IMR-90 (cell line): ENCODE measurements around the gene DMAP1. TPM values are rescaled to one million over a fixed set of nuclear protein-coding genes. Genes with fewer than 3 reads are reported as not detected.

ENCODE experiments used
- ATAC-seq: fragments of 200-7000 bp; cut with Tn5 transposase; 2 replicates; pipeline ENCODE4 v1.9.1; 2020; ENCODE audit warnings: low read depth, mild to moderate bottlenecking, moderate library complexity
- BruUV-seq: library from RNA; stranded (reverse); fragments of 400-500 nt; replicated peaks from 2 replicates; lab custom pipeline; 2021; lab: Mats Ljungman, UMichigan
- CTCF ChIA-PET: fragments of 300-600 bp; formaldehyde crosslinking; extraction: SDS; loops from one replicate; lab custom pipeline; 2021; ENCODE audit warnings: antibody characterized with exemption; lab: Yijun Ruan, JAX
- POLR2A ChIA-PET: fragments of 300-600 bp; sonication (Branson Sonifier 250); formaldehyde crosslinking; loops from one replicate; lab custom pipeline; 2022; ENCODE audit warnings: antibody characterized with exemption; ENCODE audit not compliant: unreplicated experiment; lab: Charles Lee
- DNase-seq: peaks from one replicate; pipeline ENCODE4 v3.0.0; 2013
- H2AFZ ChIP-seq: replicated peaks from 2 replicates; pipeline ENCODE3; 2013; ENCODE audit warnings: low read length, mild to moderate bottlenecking; ENCODE audit not compliant: poor library complexity
- H2AK5ac ChIP-seq: 2 replicates; pipeline ENCODE4 v1.6.1; 2013; ENCODE audit warnings: low read depth, low read length, inconsistent platforms
- H2AK9ac ChIP-seq: replicated peaks from 2 replicates; pipeline ENCODE3; 2013; ENCODE audit warnings: mild to moderate bottlenecking, low read depth, low read length, moderate library complexity; ENCODE audit not compliant: poor library complexity
- H2BK120ac ChIP-seq: 2 replicates; pipeline ENCODE4 v1.6.1; 2013; ENCODE audit warnings: low read depth, low read length, inconsistent platforms
- H2BK15ac ChIP-seq: 3 replicates; pipeline ENCODE4 v1.6.1; 2013; ENCODE audit warnings: low read depth, low read length, inconsistent platforms
- H2BK20ac ChIP-seq: 2 replicates; pipeline ENCODE4 v1.6.1; 2013; ENCODE audit warnings: low read depth, mild to moderate bottlenecking, inconsistent platforms, low read length, moderate library complexity
- H2BK5ac ChIP-seq: 2 replicates; pipeline ENCODE4 v1.6.1; 2013; ENCODE audit warnings: mild to moderate bottlenecking, low read depth, low read length, inconsistent platforms; ENCODE audit not compliant: poor library complexity, severe bottlenecking
- H3K14ac ChIP-seq: replicated peaks from 2 replicates; pipeline ENCODE4 v1.6.1; 2013; ENCODE audit warnings: low read depth, low read length, inconsistent platforms
- H3K18ac ChIP-seq: 2 replicates; pipeline ENCODE4 v1.6.1; 2013; ENCODE audit warnings: low read depth, low read length, control low read depth
- H3K23ac ChIP-seq: 2 replicates; pipeline ENCODE4 v1.6.1; 2013; ENCODE audit warnings: low read depth, low read length, inconsistent platforms
- H3K27ac ChIP-seq: 2 replicates; pipeline ENCODE4 v1.5.1; 2013; ENCODE audit warnings: mild to moderate bottlenecking, control low read depth, low read length; ENCODE audit not compliant: insufficient read depth
- H3K27me3 ChIP-seq: 2 replicates; pipeline ENCODE4 v1.6.1; 2013; ENCODE audit warnings: low read length; ENCODE audit not compliant: control insufficient read depth, insufficient read depth
- H3K36me3 ChIP-seq: 2 replicates; pipeline ENCODE4 v1.6.1; 2013; ENCODE audit warnings: low read length, mixed read lengths; ENCODE audit not compliant: control insufficient read depth, insufficient read depth
- H3K4ac ChIP-seq: 2 replicates; pipeline ENCODE4 v1.6.1; 2013; ENCODE audit warnings: low read depth, low read length, inconsistent platforms
- H3K4me1 ChIP-seq: 2 replicates; pipeline ENCODE4 v1.6.1; 2013; ENCODE audit warnings: low read length, mixed read lengths; ENCODE audit not compliant: control insufficient read depth, insufficient read depth
- H3K4me2 ChIP-seq: 2 replicates; pipeline ENCODE4 v1.6.1; 2013; ENCODE audit warnings: low read depth, mild to moderate bottlenecking, control low read depth, low read length, moderate library complexity
- H3K4me3 ChIP-seq: 2 replicates; pipeline ENCODE4 v1.5.1; 2013; ENCODE audit warnings: low read depth, mild to moderate bottlenecking, control low read depth, low read length, moderate library complexity; ENCODE audit not compliant: insufficient read depth
- H3K56ac ChIP-seq: 2 replicates; pipeline ENCODE4 v1.6.1; 2013; ENCODE audit warnings: low read length, inconsistent platforms; ENCODE audit not compliant: insufficient read depth; ENCODE audit errors: extremely low read depth
- H3K79me1 ChIP-seq, 2 experiments: 2 replicates each; pipeline ENCODE4 v1.6.1; 2013; ENCODE audit warnings: low read length in 2 of 2, inconsistent platforms in 1 of 2, low read depth in 1 of 2
- H3K9ac ChIP-seq: 2 replicates; pipeline ENCODE4 v1.6.1; 2013; ENCODE audit warnings: low read depth, low read length, control low read depth
- H3K9me1 ChIP-seq: 2 replicates; pipeline ENCODE4 v1.6.1; 2013; ENCODE audit warnings: low read length, inconsistent platforms; ENCODE audit not compliant: insufficient read depth
- H3K9me3 ChIP-seq: 2 replicates; pipeline ENCODE4 v1.6.1; 2013; ENCODE audit warnings: low read length; ENCODE audit not compliant: control insufficient read depth, insufficient read depth
- H4K20me1 ChIP-seq: 2 replicates; pipeline ENCODE4 v1.6.1; 2013; ENCODE audit warnings: low read length, inconsistent platforms; ENCODE audit not compliant: insufficient read depth
- H4K5ac ChIP-seq: 2 replicates; pipeline ENCODE4 v1.6.1; 2013; ENCODE audit warnings: mild to moderate bottlenecking, low read depth, low read length, control low read depth
- H4K8ac ChIP-seq, 2 experiments: 2 replicates each; pipeline ENCODE4 v1.6.1; 2013; ENCODE audit warnings: low read depth in 2 of 2, low read length in 2 of 2, control low read depth in 1 of 2, inconsistent platforms in 1 of 2
- H4K91ac ChIP-seq: 2 replicates; pipeline ENCODE4 v1.6.1; 2013; ENCODE audit warnings: low read depth, low read length, inconsistent platforms; ENCODE audit not compliant: insufficient read depth
- CEBPB ChIP-seq: IDR thresholded peaks from 2 replicates; pipeline ENCODE4 v1.6.1; 2012; ENCODE audit warnings: low read depth, low read length, improper control_type of control experiment
- FOS ChIP-seq: fragments of 150-350 bp; IDR thresholded peaks from 2 replicates; pipeline ENCODE4 v1.6.1; 2016; ENCODE audit warnings: low read depth, low read length
- MAZ ChIP-seq: IDR thresholded peaks from 2 replicates; pipeline ENCODE4 v1.6.1; 2012; ENCODE audit warnings: low read depth, mild to moderate bottlenecking, low read length, improper control_type of control experiment, moderate library complexity, borderline replicate concordance
- MXI1 ChIP-seq: IDR thresholded peaks from 2 replicates; pipeline ENCODE4 v1.6.1; 2012; ENCODE audit warnings: low read depth, mild to moderate bottlenecking, low read length, moderate library complexity, borderline replicate concordance
- NFE2L2 ChIP-seq: fragments of 150-350 bp; IDR thresholded peaks from 2 replicates; pipeline ENCODE4 v1.6.1; 2016; ENCODE audit warnings: low read depth, mild to moderate bottlenecking, low read length
- POLR2A ChIP-seq: IDR thresholded peaks from 2 replicates; pipeline ENCODE4 v1.6.1; 2012; ENCODE audit warnings: mild to moderate bottlenecking, low read depth, low read length
- RCOR1 ChIP-seq: IDR thresholded peaks from 2 replicates; pipeline ENCODE4 v1.6.1; 2012; ENCODE audit warnings: mild to moderate bottlenecking, low read length, improper control_type of control experiment; ENCODE audit not compliant: insufficient replicate concordance
- RFX5 ChIP-seq: IDR thresholded peaks from 2 replicates; pipeline ENCODE4 v1.8.0; 2012; ENCODE audit warnings: low read depth, mild to moderate bottlenecking, low read length, moderate library complexity
- WGBS, 2 experiments: methylation state at CpG; one replicate each; pipeline versions ENCODE4 v1.1.5 to v1.1.7; 2013; ENCODE audit warnings: missing lambda C conversion rate in 2 of 2; ENCODE audit not compliant: insufficient read length in 1 of 2; ENCODE audit errors: extremely low coverage in 2 of 2; 5-methylcytosine and 5-hydroxymethylcytosine counted together
- dilution Hi-C: fragments of 300-500 bp; cut with HindIII; formaldehyde crosslinking; loops from one replicate; pipeline ENCODE4 v1.14.3; 2018; ENCODE audit warnings: low sequenced_read_pairs; ENCODE audit not compliant: unreplicated experiment
- in situ Hi-C: fragments of 300-500 bp; cut with MboI; formaldehyde crosslinking; loops from 3 replicates; pipeline ENCODE4 v1.14.3; 2019; ENCODE audit warnings: low sequenced_read_pairs, inconsistent platforms, mixed read lengths
- intact Hi-C: fragments of 100-400 bp; cut with micrococcal nuclease; formaldehyde crosslinking; loops from 2 replicates; pipeline ENCODE4 v1.10.0; 2022
- polyA plus RNA-seq, 3 experiments: library from polyadenylated mRNA; depleted of rRNA; stranded (reverse); fragments of >200 nt; gene quantifications; 2 replicates each; pipeline ENCODE4 v1.2.3, GENCODE V29; 2012; ENCODE audit warnings: low replicate concordance in 1 of 3
- total RNA-seq: library from RNA; depleted of rRNA; stranded (reverse); fragments of >200 nt; gene quantifications from 2 replicates; pipeline ENCODE4 v1.2.3, GENCODE V29; 2012
- TF ChIP-seq, protein P1 (sequence below): fragments of 150-350 bp; IDR thresholded peaks from 2 replicates; pipeline ENCODE4 v1.6.1; 2017; ENCODE audit warnings: mild to moderate bottlenecking, antibody characterized with exemption, low read length, low read depth
- TF ChIP-seq, protein P2 (sequence below): conservative IDR thresholded peaks from 2 replicates; pipeline ENCODE4 v1.5.1; 2012; ENCODE audit warnings: mild to moderate bottlenecking, low read depth, low read length, improper control_type of control experiment

DMAP1 gene
- total and polyA plus RNA-seq, 2 of the 4 experiments (the other 2 are of a cell fraction): 22.2 to 34.3 TPM

- no peak overlapping the region for H2BK120ac ChIP-seq
- H3K18ac ChIP-seq: no peak overlapping the region
- H3K9me3 ChIP-seq: no peaks in the 10 kb centered on the region
- dilution Hi-C loops (no loop called here), in situ Hi-C loops (no loop called here), intact Hi-C loops (no loop called here)
- no peaks in the 10 kb centered on the region; a peak in 1 of 4 replicates for H3K79me1 ChIP-seq
- POLR2A ChIA-PET: no interaction called here
- H2BK15ac ChIP-seq: no peak overlapping the region
- no peak overlapping the region for H3K4me2 ChIP-seq
- DNase-seq: no peak
- TF ChIP-seq RCOR1 (no peak), FOS (no peak), CEBPB (no peak), MXI1 (no peak), POLR2A (no peak), NFE2L2 (no peak), RFX5 (no peak), MAZ (no peak)
- TF ChIP-seq, protein P1, sequence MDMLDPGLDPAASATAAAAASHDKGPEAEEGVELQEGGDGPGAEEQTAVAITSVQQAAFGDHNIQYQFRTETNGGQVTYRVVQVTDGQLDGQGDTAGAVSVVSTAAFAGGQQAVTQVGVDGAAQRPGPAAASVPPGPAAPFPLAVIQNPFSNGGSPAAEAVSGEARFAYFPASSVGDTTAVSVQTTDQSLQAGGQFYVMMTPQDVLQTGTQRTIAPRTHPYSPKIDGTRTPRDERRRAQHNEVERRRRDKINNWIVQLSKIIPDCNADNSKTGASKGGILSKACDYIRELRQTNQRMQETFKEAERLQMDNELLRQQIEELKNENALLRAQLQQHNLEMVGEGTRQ: no peak
- TF ChIP-seq, protein P2, sequence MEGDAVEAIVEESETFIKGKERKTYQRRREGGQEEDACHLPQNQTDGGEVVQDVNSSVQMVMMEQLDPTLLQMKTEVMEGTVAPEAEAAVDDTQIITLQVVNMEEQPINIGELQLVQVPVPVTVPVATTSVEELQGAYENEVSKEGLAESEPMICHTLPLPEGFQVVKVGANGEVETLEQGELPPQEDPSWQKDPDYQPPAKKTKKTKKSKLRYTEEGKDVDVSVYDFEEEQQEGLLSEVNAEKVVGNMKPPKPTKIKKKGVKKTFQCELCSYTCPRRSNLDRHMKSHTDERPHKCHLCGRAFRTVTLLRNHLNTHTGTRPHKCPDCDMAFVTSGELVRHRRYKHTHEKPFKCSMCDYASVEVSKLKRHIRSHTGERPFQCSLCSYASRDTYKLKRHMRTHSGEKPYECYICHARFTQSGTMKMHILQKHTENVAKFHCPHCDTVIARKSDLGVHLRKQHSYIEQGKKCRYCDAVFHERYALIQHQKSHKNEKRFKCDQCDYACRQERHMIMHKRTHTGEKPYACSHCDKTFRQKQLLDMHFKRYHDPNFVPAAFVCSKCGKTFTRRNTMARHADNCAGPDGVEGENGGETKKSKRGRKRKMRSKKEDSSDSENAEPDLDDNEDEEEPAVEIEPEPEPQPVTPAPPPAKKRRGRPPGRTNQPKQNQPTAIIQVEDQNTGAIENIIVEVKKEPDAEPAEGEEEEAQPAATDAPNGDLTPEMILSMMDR: no peak
- H4K20me1 ChIP-seq: no peaks in the 10 kb centered on the region; the same call in none of the 2 replicates
- no peak for ATAC-seq
- peaks cover 4% of the 10 kb centered on the region; the same call in 1 of the 2 replicates for H3K36me3 ChIP-seq
- H3K27ac ChIP-seq: no peak overlapping the region
- BruUV-seq: no TSS peak
- H2BK5ac ChIP-seq: no peak overlapping the region
- no peak overlapping the region for H3K56ac ChIP-seq
- no peak overlapping the region for H2AK5ac ChIP-seq
- no peak overlapping the region for H3K9ac ChIP-seq
- no peaks in the 10 kb centered on the region; the same call in 1 of the 2 replicates for H3K9me1 ChIP-seq
- H3K14ac ChIP-seq: no peak overlapping the region
- H4K91ac ChIP-seq: no peak overlapping the region
- H3K4me1 ChIP-seq: no peaks in the 10 kb centered on the region
- no peak overlapping the region for H3K23ac ChIP-seq
- no peak overlapping the region for H2AK9ac ChIP-seq
- H4K8ac ChIP-seq: no peak overlapping the region
- H3K27me3 ChIP-seq: no peaks in the 10 kb centered on the region
- H2AFZ ChIP-seq: no peak overlapping the region
- CTCF ChIA-PET: no interaction called here
- H2BK20ac ChIP-seq: no peak overlapping the region
- 92% methylated on average over 2 of the region's 7 CpGs; no CpG with 5 or more reads in 1 of the 2 experiments for WGBS, 2 experiments
- no peak overlapping the region for H3K4me3 ChIP-seq
- H4K5ac ChIP-seq: no peak overlapping the region
- H3K4ac ChIP-seq: no peak overlapping the region
These were observed 36.3 kb downstream of the DMAP1 start for GRCh38 chr1:44249543-44249942.
